Measurements from ENCODE around the gene SUSD2. TPM values are rescaled to one million over a fixed set of nuclear protein-coding genes. Genes with fewer than 3 reads are reported as not detected.

Gene SUSD2
- total and polyA plus RNA-seq, 9 of the 15 experiments (the other 6 are each of a cell fraction or from before 2014, with no cell fraction given): 0.01 to 0.16 (median 0.04) TPM; not detected in 4

DNA sequence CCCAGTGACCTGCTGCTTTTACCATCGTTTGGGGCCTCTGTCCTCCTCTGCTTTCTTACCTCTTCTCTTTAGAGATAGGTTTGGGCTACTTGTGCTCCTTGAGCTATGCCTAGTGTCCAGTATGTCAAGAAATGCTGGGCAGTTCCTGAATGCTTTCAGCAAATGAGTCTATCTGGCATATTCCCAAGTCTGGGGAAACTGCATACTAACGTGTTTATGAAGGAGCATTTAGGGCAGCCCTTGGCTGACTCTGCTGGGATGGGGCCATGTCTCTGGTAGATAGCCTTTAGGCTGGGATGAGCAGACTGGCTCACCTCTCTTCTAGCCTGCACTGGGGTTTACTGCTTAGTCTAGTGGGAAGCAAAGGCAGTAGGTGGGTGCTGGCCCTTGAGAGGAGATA lies 43.7 kb upstream of the SUSD2 start:
- H3K9me1 ChIP-seq (ENCODE audit: control insufficient read depth, insufficient read depth, low read length): no peaks in the 10 kb centered on the region
- no peaks in the 10 kb centered on the region for H3K4me1 ChIP-seq (replicated peaks in 1 of 2; ENCODE audit: control insufficient read depth in 2 of 2, insufficient read depth in 2 of 2, low read length in 2 of 2)
- CTCF ChIA-PET (ENCODE audit: low intra/inter-chr PET ratio): no interaction called here
- 70% methylated on average over 2 of the region's 2 CpGs for WGBS (ENCODE audit: insufficient coverage, low coverage, missing lambda C conversion rate)
- H4K20me1 ChIP-seq (replicated peaks; ENCODE audit: control insufficient read depth, insufficient read depth, low read length): no peaks in the 10 kb centered on the region
- ATAC-seq (no peak), DNase-seq (ENCODE audit: extremely low read depth in 1 of 4, low spot score in 3 of 4) (no peak), FAIRE-seq (no peak)
- no TSS peak for BruUV-seq (replicated peaks)
- H3K4me2 ChIP-seq (ENCODE audit: insufficient read depth, low read length): no peak overlapping the region
- H3K9me3 ChIP-seq (replicated peaks; ENCODE audit: control insufficient read depth, insufficient read depth, low read depth, low read length): no peaks in the 10 kb centered on the region
- POLR2A ChIA-PET: interaction anchor here (0.6 kb wide), 1 partner anchor 1752 kb away, joined by 3 read pairs; no protein-coding TSS in a partner anchor
- no peak overlapping the region for H2AFZ ChIP-seq (ENCODE audit: low read depth, low read length)
- H3K9ac ChIP-seq (ENCODE audit: insufficient read depth in 1 of 2, low read depth in 2 of 2, low read length in 2 of 2): no peak overlapping the region
- H3K27me3 ChIP-seq (ENCODE audit: control insufficient read depth in 2 of 2, insufficient read depth in 2 of 2, low read length in 2 of 2): no peaks in the 10 kb centered on the region
- in situ Hi-C loops (cut with MboI) (no loop called here), intact Hi-C loops (cut with micrococcal nuclease) (no loop called here)
- H3K27ac ChIP-seq (ENCODE audit: extremely low read depth, low read depth, low read length): no peak overlapping the region
- no peak overlapping the region for H3K4me3 ChIP-seq
- H3K79me2 ChIP-seq (ENCODE audit: control insufficient read depth, insufficient read depth, low read length): no peaks in the 10 kb centered on the region
- H3K36me3 ChIP-seq (ENCODE audit: control insufficient read depth, insufficient read depth, low read length): peaks cover 56% of the 10 kb centered on the region; the same call in 1 of the 3 replicates
- TF ChIP-seq MEIS2 (IDR thresholded peaks at IDR 0.05; ENCODE audit: partially characterized antibody) (no peak), DMBX1 (CRISPR knock-in tag; IDR thresholded peaks at IDR 0.05; ENCODE audit: borderline replicate concordance) (no peak), ZNF263 (CRISPR knock-in tag; IDR thresholded peaks at IDR 0.05; ENCODE audit: borderline replicate concordance) (no peak), SNIP1 (IDR thresholded peaks at IDR 0.05; ENCODE audit: low read depth) (no peak), RBBP5 (IDR thresholded peaks at IDR 0.05; ENCODE audit: borderline replicate concordance, insufficient read depth, low read length, poor library complexity, severe bottlenecking) (no peak), ZNF347 (CRISPR knock-in tag; IDR thresholded peaks at IDR 0.05; ENCODE audit: low read depth) (no peak), MTA1 (IDR thresholded peaks at IDR 0.05; ENCODE audit: borderline replicate concordance) (no peak), TCF7 (IDR thresholded peaks at IDR 0.05; ENCODE audit: borderline replicate concordance) (no peak), GATAD2A (IDR thresholded peaks at IDR 0.05) (no peak)
- TF ChIP-seq, protein P1, sequence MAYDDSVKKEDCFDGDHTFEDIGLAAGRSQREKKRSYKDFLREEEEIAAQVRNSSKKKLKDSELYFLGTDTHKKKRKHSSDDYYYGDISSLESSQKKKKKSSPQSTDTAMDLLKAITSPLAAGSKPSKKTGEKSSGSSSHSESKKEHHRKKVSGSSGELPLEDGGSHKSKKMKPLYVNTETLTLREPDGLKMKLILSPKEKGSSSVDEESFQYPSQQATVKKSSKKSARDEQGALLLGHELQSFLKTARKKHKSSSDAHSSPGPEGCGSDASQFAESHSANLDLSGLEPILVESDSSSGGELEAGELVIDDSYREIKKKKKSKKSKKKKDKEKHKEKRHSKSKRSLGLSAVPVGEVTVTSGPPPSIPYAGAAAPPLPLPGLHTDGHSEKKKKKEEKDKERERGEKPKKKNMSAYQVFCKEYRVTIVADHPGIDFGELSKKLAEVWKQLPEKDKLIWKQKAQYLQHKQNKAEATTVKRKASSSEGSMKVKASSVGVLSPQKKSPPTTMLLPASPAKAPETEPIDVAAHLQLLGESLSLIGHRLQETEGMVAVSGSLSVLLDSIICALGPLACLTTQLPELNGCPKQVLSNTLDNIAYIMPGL (CRISPR knock-in tag; IDR thresholded peaks at IDR 0.05): no peak
- TF ChIP-seq, protein P2, sequence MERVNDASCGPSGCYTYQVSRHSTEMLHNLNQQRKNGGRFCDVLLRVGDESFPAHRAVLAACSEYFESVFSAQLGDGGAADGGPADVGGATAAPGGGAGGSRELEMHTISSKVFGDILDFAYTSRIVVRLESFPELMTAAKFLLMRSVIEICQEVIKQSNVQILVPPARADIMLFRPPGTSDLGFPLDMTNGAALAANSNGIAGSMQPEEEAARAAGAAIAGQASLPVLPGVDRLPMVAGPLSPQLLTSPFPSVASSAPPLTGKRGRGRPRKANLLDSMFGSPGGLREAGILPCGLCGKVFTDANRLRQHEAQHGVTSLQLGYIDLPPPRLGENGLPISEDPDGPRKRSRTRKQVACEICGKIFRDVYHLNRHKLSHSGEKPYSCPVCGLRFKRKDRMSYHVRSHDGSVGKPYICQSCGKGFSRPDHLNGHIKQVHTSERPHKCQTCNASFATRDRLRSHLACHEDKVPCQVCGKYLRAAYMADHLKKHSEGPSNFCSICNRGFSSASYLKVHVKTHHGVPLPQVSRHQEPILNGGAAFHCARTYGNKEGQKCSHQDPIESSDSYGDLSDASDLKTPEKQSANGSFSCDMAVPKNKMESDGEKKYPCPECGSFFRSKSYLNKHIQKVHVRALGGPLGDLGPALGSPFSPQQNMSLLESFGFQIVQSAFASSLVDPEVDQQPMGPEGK (CRISPR knock-in tag; IDR thresholded peaks at IDR 0.05; ENCODE audit: borderline replicate concordance): no peak
- TF ChIP-seq, protein P3, sequence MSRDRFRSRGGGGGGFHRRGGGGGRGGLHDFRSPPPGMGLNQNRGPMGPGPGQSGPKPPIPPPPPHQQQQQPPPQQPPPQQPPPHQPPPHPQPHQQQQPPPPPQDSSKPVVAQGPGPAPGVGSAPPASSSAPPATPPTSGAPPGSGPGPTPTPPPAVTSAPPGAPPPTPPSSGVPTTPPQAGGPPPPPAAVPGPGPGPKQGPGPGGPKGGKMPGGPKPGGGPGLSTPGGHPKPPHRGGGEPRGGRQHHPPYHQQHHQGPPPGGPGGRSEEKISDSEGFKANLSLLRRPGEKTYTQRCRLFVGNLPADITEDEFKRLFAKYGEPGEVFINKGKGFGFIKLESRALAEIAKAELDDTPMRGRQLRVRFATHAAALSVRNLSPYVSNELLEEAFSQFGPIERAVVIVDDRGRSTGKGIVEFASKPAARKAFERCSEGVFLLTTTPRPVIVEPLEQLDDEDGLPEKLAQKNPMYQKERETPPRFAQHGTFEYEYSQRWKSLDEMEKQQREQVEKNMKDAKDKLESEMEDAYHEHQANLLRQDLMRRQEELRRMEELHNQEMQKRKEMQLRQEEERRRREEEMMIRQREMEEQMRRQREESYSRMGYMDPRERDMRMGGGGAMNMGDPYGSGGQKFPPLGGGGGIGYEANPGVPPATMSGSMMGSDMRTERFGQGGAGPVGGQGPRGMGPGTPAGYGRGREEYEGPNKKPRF (IDR thresholded peaks at IDR 0.05; ENCODE audit: low read depth, low read length): no peak
- TF ChIP-seq, protein P4, sequence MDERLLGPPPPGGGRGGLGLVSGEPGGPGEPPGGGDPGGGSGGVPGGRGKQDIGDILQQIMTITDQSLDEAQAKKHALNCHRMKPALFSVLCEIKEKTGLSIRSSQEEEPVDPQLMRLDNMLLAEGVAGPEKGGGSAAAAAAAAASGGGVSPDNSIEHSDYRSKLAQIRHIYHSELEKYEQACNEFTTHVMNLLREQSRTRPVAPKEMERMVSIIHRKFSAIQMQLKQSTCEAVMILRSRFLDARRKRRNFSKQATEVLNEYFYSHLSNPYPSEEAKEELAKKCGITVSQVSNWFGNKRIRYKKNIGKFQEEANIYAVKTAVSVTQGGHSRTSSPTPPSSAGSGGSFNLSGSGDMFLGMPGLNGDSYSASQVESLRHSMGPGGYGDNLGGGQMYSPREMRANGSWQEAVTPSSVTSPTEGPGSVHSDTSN (CRISPR knock-in tag; IDR thresholded peaks at IDR 0.05; ENCODE audit: low read depth): no peak
- TF ChIP-seq, protein P4 (tag; conservative IDR thresholded peaks at IDR 0.05; ENCODE audit: low read depth): no peak
